H9 (cell line): ENCODE data around the gene PGA3. TPM values are rescaled to one million over a fixed set of nuclear protein-coding genes. Genes with fewer than 3 reads are reported as not detected.

Experiments
- DNase-seq: peaks from one replicate; pipeline ENCODE4 v3.0.0-alpha.2; 2017
- H2AFZ ChIP-seq: one replicate; pipeline ENCODE4 v1.6.1; 2013; ENCODE audit warnings: mild to moderate bottlenecking, low read length, control low read depth, moderate library complexity
- H2AK5ac ChIP-seq: 2 replicates; pipeline ENCODE4 v1.6.1; 2013; ENCODE audit warnings: low read length, control low read depth, mixed read lengths; ENCODE audit not compliant: insufficient read length
- H2BK120ac ChIP-seq: one replicate; pipeline ENCODE4 v1.6.1; 2013; ENCODE audit warnings: low read depth, mild to moderate bottlenecking, low read length, control low read depth, inconsistent platforms; ENCODE audit not compliant: poor library complexity, severe bottlenecking
- H2BK12ac ChIP-seq: 2 replicates; pipeline ENCODE4 v1.6.1; 2013; ENCODE audit warnings: low read length, control low read depth, mixed read lengths, low read depth; ENCODE audit not compliant: insufficient read length
- H2BK15ac ChIP-seq: 2 replicates; pipeline ENCODE4 v1.6.1; 2013; ENCODE audit warnings: low read depth, low read length, control low read depth
- H2BK20ac ChIP-seq: one replicate; pipeline ENCODE4 v1.6.1; 2013; ENCODE audit warnings: low read depth, mild to moderate bottlenecking, low read length, control low read depth, inconsistent platforms; ENCODE audit not compliant: poor library complexity, severe bottlenecking
- H2BK5ac ChIP-seq: 2 replicates; pipeline ENCODE4 v1.6.1; 2013; ENCODE audit warnings: low read length, control low read depth, mixed read lengths; ENCODE audit not compliant: insufficient read length
- H3K14ac ChIP-seq: 2 replicates; pipeline ENCODE4 v1.6.1; 2013; ENCODE audit warnings: low read length, control low read depth; ENCODE audit not compliant: insufficient read depth
- H3K18ac ChIP-seq: 2 replicates; pipeline ENCODE4 v1.6.1; 2013; ENCODE audit warnings: low read depth, mild to moderate bottlenecking, mixed read lengths, low read length, control low read depth; ENCODE audit not compliant: insufficient read length
- H3K23ac ChIP-seq: 2 replicates; pipeline ENCODE4 v1.6.1; 2013; ENCODE audit warnings: low read length, control low read depth, mixed read lengths, low read depth; ENCODE audit not compliant: insufficient read length
- H3K23me2 ChIP-seq: 2 replicates; pipeline ENCODE4 v1.6.1; 2013; ENCODE audit warnings: low read depth, mild to moderate bottlenecking, mixed read lengths, low read length, control low read depth; ENCODE audit not compliant: insufficient read length, poor library complexity, severe bottlenecking
- H3K27ac ChIP-seq: 2 replicates; pipeline ENCODE4 v1.5.1; 2013; ENCODE audit warnings: low read length, control low read depth, mixed read lengths, low read depth; ENCODE audit not compliant: insufficient read length
- H3K27me3 ChIP-seq: 2 replicates; pipeline ENCODE4 v1.6.1; 2013; ENCODE audit warnings: low read length, control low read depth, inconsistent platforms; ENCODE audit not compliant: insufficient read depth
- H3K4ac ChIP-seq: 2 replicates; pipeline ENCODE4 v1.6.1; 2013; ENCODE audit warnings: low read depth, mild to moderate bottlenecking, control low read depth, inconsistent platforms, low read length, moderate library complexity
- H3K4me1 ChIP-seq: 2 replicates; pipeline ENCODE4 v1.6.1; 2013; ENCODE audit warnings: low read length, control low read depth, inconsistent platforms; ENCODE audit not compliant: insufficient read depth
- H3K4me2 ChIP-seq: 2 replicates; pipeline ENCODE4 v1.6.1; 2013; ENCODE audit warnings: low read length, control low read depth, mixed read lengths; ENCODE audit not compliant: insufficient read length, insufficient read depth
- H3K56ac ChIP-seq: 2 replicates; pipeline ENCODE4 v1.6.1; 2013; ENCODE audit warnings: low read depth, mild to moderate bottlenecking, mixed read lengths, low read length, control low read depth; ENCODE audit not compliant: insufficient read length
- H3K79me1 ChIP-seq: 2 replicates; pipeline ENCODE4 v1.6.1; 2013; ENCODE audit warnings: low read depth, mild to moderate bottlenecking, moderate library complexity, low read length, control low read depth, inconsistent platforms; ENCODE audit not compliant: insufficient read depth, poor library complexity, severe bottlenecking
- H3K79me2 ChIP-seq: 2 replicates; pipeline ENCODE4 v1.6.1; 2013; ENCODE audit warnings: low read length, control low read depth, inconsistent platforms; ENCODE audit not compliant: insufficient read depth
- H3K9ac ChIP-seq: 2 replicates; pipeline ENCODE4 v1.6.1; 2013; ENCODE audit warnings: low read length, control low read depth, mixed read lengths; ENCODE audit not compliant: insufficient read length; ENCODE audit errors: extremely low read depth
- H3K9me3 ChIP-seq: one replicate; pipeline ENCODE4 v1.6.1; 2013; ENCODE audit warnings: low read depth, low read length, inconsistent platforms; ENCODE audit not compliant: control insufficient read depth
- H3T11ph ChIP-seq: one replicate; pipeline ENCODE4 v1.6.1; 2013; ENCODE audit warnings: mild to moderate bottlenecking, low read length, control low read depth, inconsistent platforms
- H4K20me1 ChIP-seq: one replicate; pipeline ENCODE4 v1.6.1; 2013; ENCODE audit not compliant: control insufficient read depth, insufficient read length, insufficient read depth
- H4K5ac ChIP-seq: 2 replicates; pipeline ENCODE4 v1.6.1; 2013; ENCODE audit warnings: low read depth, mild to moderate bottlenecking, mixed read lengths, low read length, control low read depth; ENCODE audit not compliant: insufficient read length
- H4K8ac ChIP-seq: replicated peaks from 2 replicates; pipeline ENCODE4 v1.6.1; 2013; ENCODE audit warnings: low read length, control low read depth, mixed read lengths, low read depth; ENCODE audit not compliant: insufficient read length
- H4K91ac ChIP-seq: 2 replicates; pipeline ENCODE4 v1.6.1; 2013; ENCODE audit warnings: low read depth, mild to moderate bottlenecking, moderate library complexity, mixed read lengths, low read length, control low read depth; ENCODE audit not compliant: insufficient read length
- H3K27ac Mint-ChIP-seq, 3 experiments: 2 replicates in 2 of 3; 3 replicates in 1 of 3; pipeline ENCODE4 v1.8.0; 2020 to 2021; ENCODE audit warnings: mixed read lengths in 3 of 3, mild to moderate bottlenecking in 1 of 3, moderate library complexity in 1 of 3
- H3K27me3 Mint-ChIP-seq: 2 replicates; pipeline ENCODE4 v1.8.0; 2021; ENCODE audit warnings: low read depth, mild to moderate bottlenecking, moderate library complexity, mixed read lengths
- H3K36me3 Mint-ChIP-seq, 3 experiments: 2 replicates in 2 of 3; 3 replicates in 1 of 3; pipeline ENCODE4 v1.8.0; 2020 to 2021; ENCODE audit warnings: low read depth in 3 of 3, mixed read lengths in 3 of 3; ENCODE audit not compliant: insufficient read depth in 1 of 3
- H3K4me1 Mint-ChIP-seq, 2 experiments: 2 replicates each; pipeline ENCODE4 v1.8.0; 2020; ENCODE audit warnings: mixed read lengths in 2 of 2
- H3K4me3 Mint-ChIP-seq, 2 experiments: 2 replicates in 1 of 2; 3 replicates in 1 of 2; pipeline ENCODE4 v1.8.0; 2020 to 2021; ENCODE audit warnings: mild to moderate bottlenecking in 2 of 2, mixed read lengths in 2 of 2, moderate library complexity in 1 of 2
- H3K9me3 Mint-ChIP-seq, 2 experiments: 2 replicates in 1 of 2; 3 replicates in 1 of 2; pipeline ENCODE4 v1.8.0; 2020; ENCODE audit warnings: mild to moderate bottlenecking in 2 of 2, mixed read lengths in 2 of 2, moderate library complexity in 1 of 2
- WGBS: extraction: QIAGEN DNeasy Blood & Tissue Kit; methylation state at CpG from one replicate; pipeline ENCODE4 v1.1.7; 2013; ENCODE audit warnings: missing lambda C conversion rate, low lambda C conversion rate, mixed read lengths; ENCODE audit not compliant: insufficient read length; ENCODE audit errors: extremely low coverage; 5-methylcytosine and 5-hydroxymethylcytosine counted together
- total RNA-seq: library from RNA; stranded (reverse); gene quantifications from 2 replicates; pipeline ENCODE4 v1.2.1, GENCODE V29; 2021
- TF ChIP-seq, protein P1 (sequence below): fragments of 200-600 bp; sonication (generic); conservative IDR thresholded peaks from 3 replicates; pipeline ENCODE4 v1.8.0; 2021; ENCODE audit warnings: antibody characterized with exemption, mild to moderate bottlenecking

The PGA3 gene
- total RNA-seq, 1 experiment from 2014 or later = not detected

- H4K8ac ChIP-seq = no peak overlapping the region
- no peaks in the 10 kb centered on the region for H3K23me2 ChIP-seq
- H3K27me3 ChIP-seq = no peaks in the 10 kb centered on the region
- H3K27me3 Mint-ChIP-seq = peaks cover 7% of the 10 kb centered on the region
- H3K4me1 ChIP-seq = no peaks in the 10 kb centered on the region
- H3K27ac ChIP-seq = no peak overlapping the region
- no peak overlapping the region for H3K23ac ChIP-seq
- no peak overlapping the region for H2BK120ac ChIP-seq
- no peak overlapping the region for H2BK12ac ChIP-seq
- no peak overlapping the region for H2BK5ac ChIP-seq
- H3K36me3 Mint-ChIP-seq = 0 out of 7 replicates have a peak, but pooled peaks cover 0 to 4% (median 0%) of the 10 kb centered on the region in 3 experiments
- H4K5ac ChIP-seq = no peak overlapping the region
- H3K27ac Mint-ChIP-seq = no peak overlapping the region; a peak in 1 of 7 replicates
- no peak overlapping the region for H3K56ac ChIP-seq
- no peak overlapping the region for H3K18ac ChIP-seq
- H2AFZ ChIP-seq = no peak overlapping the region
- no peak overlapping the region; a peak in 1 of 5 replicates for H3K4me3 Mint-ChIP-seq
- H3K9me3 ChIP-seq = no peaks in the 10 kb centered on the region
- no peak overlapping the region for H2BK20ac ChIP-seq
- H3K14ac ChIP-seq = no peak overlapping the region
- no peak overlapping the region for H2BK15ac ChIP-seq
- H3K79me2 ChIP-seq = no peaks in the 10 kb centered on the region
- TF ChIP-seq, protein P1, sequence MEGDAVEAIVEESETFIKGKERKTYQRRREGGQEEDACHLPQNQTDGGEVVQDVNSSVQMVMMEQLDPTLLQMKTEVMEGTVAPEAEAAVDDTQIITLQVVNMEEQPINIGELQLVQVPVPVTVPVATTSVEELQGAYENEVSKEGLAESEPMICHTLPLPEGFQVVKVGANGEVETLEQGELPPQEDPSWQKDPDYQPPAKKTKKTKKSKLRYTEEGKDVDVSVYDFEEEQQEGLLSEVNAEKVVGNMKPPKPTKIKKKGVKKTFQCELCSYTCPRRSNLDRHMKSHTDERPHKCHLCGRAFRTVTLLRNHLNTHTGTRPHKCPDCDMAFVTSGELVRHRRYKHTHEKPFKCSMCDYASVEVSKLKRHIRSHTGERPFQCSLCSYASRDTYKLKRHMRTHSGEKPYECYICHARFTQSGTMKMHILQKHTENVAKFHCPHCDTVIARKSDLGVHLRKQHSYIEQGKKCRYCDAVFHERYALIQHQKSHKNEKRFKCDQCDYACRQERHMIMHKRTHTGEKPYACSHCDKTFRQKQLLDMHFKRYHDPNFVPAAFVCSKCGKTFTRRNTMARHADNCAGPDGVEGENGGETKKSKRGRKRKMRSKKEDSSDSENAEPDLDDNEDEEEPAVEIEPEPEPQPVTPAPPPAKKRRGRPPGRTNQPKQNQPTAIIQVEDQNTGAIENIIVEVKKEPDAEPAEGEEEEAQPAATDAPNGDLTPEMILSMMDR = no peak
- H3K79me1 ChIP-seq = no peaks in the 10 kb centered on the region
- no peak overlapping the region for H3K4ac ChIP-seq
- peaks cover 4 to 5% of the 10 kb centered on the region in 2 experiments; a peak in 3 of 5 replicates for H3K9me3 Mint-ChIP-seq
- H3K4me1 Mint-ChIP-seq = peaks cover 19 to 30% of the 10 kb centered on the region in 2 experiments
- H4K91ac ChIP-seq = no peak overlapping the region
- H4K20me1 ChIP-seq = no peaks in the 10 kb centered on the region
- H3K9ac ChIP-seq = no peak overlapping the region
- H3T11ph ChIP-seq = no peak overlapping the region
- no peak overlapping the region for H3K4me2 ChIP-seq
- no CpG with 5 or more reads among the region's 13 CpGs for WGBS
- no peak overlapping the region for H2AK5ac ChIP-seq
- DNase-seq = no peak
These were observed 39.4 kb upstream of the PGA3 start for GRCh38 chr11:61163714-61164605.
